GM21576 (cell line): Measurements from ENCODE around the gene PNO1.
A peak's percentile ranks its signal among the peaks of the same experiment; 100 is the strongest.
"Not testable (repeated sequence)": the region's sequence is repeated elsewhere in the genome, so short reads cannot be mapped to it uniquely, and the experiment has no call there.

Source experiments
- ATAC-seq: cut with Tn5 transposase; IDR thresholded peaks from one replicate; pipeline ENCODE4 v1.9.1; 2021; ENCODE audit warnings: mild to moderate bottlenecking, moderate library complexity; ENCODE audit not compliant: unreplicated experiment

Gene PNO1

DNA sequence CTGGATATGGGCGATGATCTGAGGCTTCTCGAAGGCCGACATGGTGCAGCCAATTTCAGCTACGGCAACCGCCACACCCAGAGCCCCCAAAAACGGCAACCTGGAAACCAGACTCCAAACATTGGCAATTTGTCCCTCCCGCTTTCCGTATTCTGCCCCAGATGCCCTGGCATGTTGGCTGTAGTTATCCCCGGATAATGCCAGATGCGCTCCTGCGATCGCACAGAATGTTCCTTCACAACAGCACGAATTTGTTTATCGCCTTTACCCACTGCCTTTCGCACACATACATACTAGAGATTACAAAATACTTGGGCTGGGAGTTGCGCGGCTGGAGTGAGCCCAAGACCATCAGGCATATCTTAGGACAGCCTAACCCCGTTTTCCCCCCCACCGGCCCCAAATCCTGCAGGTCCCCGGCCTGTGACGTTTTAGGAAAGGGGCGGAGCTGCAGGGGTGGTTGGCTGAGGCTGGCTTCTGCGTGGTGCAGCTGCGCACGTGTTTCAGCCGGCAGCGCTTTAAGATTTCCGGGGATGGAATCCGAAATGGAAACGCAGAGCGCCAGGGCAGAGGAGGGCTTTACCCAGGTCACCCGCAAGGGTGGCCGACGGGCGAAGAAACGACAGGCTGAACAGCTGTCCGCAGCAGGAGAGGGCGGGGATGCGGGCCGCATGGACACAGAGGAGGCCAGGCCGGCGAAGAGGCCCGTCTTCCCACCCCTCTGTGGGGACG lies at the start of gene PNO1:
PNO1 (plus strand) TSS at position 487 of the 732 bp plus-strand sequence; CDS start at position 534, 47 bp downstream.
- peak; percentile 92 for ATAC-seq

DNA sequence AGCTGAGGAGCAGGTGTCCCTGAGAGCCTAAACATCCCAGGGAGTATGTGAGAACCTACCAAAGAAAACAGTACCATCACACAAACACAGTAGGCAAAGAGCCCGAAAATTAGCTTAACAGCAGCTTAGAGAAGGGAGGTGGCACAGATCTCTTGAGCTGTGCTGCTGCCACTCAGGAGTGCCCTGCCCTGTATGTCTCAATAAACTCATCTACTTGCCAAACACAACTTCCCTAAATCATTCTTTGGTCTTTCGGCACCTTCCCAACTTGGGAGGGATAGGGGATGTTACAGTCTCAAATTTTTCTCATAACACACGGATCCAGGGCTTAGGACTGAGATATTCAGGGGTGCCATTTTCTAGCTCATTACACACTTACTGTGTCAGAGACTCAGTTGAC lies 49.6 kb upstream of the PNO1 start:
- no peak for ATAC-seq

- no peak for ATAC-seq
Observed at GRCh38 chr2:68110102-68110501, 47.6 kb upstream of the PNO1 start.

- no peak for ATAC-seq
Observed at GRCh38 chr2:68115965-68116364, 41.7 kb upstream of the PNO1 start.

GRCh38 chr2:68117922-68118321 lies 39.8 kb upstream of the PNO1 start:
- ATAC-seq = not testable (repeated sequence)

GRCh38 chr2:68118816-68119215 lies 38.9 kb upstream of the PNO1 start:
- no peak for ATAC-seq

- no peak for ATAC-seq
Observed at GRCh38 chr2:68119504-68119903, 38.2 kb upstream of the PNO1 start.

DNA sequence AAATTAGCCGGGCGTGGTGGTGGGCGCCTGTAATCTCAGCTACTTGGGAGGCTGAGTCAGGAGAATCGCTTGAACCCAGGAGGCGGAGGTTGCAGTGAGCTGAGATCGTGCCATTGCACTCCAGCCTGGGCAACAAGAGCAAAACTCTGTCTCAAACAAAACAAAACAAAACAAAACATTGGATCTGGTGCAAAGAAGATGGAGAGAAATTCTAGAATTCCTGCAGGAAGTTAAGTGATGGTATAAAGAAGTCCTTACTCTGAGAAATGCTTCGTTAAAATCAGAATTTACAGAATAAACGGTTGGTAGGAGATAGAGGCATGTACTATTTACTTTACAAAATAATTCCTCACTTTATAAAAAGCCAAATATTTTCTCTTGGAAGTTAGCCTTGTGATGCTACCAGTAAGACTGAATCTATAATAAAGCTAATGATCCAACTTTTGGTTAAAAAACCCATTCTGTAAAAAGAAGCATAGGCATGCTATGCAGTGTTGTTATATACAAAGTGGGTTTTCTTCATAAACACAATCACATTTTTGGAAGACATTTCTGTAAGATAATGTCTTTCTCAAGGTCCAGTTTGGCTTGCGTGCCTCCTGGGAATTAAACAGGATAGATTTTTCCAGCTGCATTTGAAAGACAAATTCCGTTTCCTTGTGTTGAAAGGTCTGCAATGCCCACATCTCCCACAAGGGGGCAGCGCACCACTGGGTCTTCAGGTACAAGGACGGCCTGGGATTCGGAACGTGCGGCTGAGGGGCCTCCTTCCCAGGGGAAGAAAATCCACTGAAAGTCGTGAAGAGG lies 35.6 kb upstream of the PNO1 start:
- ATAC-seq = no peak

- ATAC-seq = no peak
Observed at GRCh38 chr2:68122680-68122964, 35.1 kb upstream of the PNO1 start.

GRCh38 chr2:68124321-68124720 lies 33.4 kb upstream of the PNO1 start:
- ATAC-seq = no peak

GRCh38 chr2:68125821-68126220 lies 31.9 kb upstream of the PNO1 start:
- no peak for ATAC-seq

DNA sequence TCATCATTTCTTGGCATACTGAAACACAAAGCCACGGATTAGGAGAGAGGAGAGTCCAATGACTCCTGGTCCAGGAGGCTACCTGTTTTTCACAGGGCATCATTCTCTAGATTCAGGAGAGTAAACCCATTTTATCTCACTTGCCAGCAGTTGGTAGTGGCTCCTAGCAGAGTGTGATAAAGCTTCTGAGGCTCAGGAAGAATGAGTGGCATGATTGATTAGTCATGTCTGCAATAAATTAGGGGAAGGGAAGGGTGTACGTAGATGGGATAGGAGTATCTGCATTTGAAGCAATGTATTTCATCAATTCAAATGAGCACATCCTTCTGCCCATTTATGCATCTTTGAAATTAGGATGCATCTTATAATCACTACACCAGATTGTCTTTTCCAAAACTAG lies 31.1 kb upstream of the PNO1 start:
- no peak for ATAC-seq

GRCh38 chr2:68127358-68128242 lies 30.1 kb upstream of the PNO1 start:
- ATAC-seq = peak; percentile 78

- no peak for ATAC-seq
Observed at GRCh38 chr2:68134120-68134519, 23.6 kb upstream of the PNO1 start.

DNA sequence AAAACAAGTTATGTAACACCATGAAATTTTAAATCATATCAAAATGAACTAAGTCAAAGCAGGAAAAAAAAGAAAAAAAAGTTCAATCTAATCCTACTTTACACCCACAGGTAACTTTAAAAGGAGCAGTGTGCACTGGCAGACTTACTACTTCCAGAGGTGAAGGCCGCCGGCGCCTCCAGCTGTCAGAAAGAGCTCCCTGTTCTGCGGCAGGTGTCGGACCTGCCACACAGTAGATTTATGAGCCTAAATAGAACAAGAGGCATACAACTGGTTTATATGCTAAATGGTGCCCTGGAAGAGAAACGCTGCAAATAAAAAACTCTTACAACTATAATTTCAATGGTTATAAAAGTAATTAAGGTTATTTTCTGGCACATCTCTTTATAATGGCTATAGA lies 23.1 kb upstream of the PNO1 start:
- no peak for ATAC-seq

DNA sequence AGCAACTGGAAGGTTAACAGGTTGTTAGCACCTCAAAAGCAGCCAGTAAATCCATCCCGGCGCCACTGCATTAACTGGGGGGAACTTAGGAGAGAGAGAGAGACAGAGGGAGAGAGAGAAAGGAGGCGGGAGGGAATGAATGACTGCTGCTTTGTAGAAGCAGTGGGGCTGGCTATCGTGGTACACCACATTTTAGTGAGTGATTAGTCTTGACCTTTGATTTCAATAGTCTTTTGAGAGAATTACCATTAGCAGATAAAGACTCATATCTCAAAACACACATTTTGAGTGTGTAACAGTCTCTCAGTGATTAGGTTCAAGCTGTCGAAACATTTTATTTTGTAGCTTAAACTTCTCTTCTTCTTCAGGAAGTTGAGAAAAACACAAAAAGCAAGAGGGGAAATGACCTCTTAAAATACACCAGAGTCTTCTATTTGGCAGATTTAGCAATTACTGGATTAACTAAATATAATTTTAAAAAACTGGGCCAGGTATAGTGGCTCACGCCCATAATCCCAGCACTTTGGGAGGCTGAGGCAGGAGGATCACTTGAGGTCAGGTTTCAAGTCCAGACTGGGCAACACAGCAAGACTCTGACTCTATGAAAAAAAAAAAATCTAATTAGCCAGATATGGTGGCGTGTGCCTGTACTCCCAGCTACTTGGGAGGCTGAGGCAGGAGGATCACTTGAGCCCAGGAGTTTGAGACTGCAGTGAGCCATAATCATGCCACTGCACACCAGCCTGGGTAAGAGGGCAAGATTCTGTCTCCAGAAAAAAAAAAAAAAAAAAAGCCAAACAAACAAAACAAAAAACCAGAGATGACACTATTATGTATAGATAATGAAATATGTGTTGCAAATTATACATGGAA lies 22.0 kb upstream of the PNO1 start:
- ATAC-seq = no peak

GRCh38 chr2:68141875-68142274 lies 15.8 kb upstream of the PNO1 start:
- ATAC-seq = no peak

- no peak for ATAC-seq
Observed at GRCh38 chr2:68151037-68151436, 6.7 kb upstream of the PNO1 start.

GRCh38 chr2:68152681-68153347 lies 4.9 kb upstream of the PNO1 start:
- no peak for ATAC-seq

DNA sequence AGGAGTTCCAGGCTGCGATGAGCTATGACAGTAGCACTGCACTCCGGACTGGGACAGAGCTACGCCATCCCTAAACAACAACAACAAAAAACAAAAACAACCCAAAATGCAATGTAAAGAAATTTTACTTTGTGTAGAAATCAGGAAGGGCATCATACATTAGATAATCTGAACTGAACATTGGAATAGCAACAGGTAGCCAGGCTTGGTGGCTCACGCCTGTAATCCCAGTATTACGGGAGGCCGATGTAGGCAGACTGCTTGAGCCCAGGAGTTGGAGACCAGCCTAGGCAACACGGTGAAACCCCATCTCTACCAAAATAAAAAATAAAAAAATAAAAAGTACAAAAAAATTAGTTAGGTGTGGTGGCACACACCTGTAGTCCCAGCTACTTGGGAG lies 2.1 kb upstream of the PNO1 start:
- no peak for ATAC-seq
